H1 (cell line): ENCODE measurements around the gene NUB1. TPM values are rescaled to one million over a fixed set of nuclear protein-coding genes. Genes with fewer than 3 reads are reported as not detected.

Experiments used
- CREB1 ChIP-seq: IDR thresholded peaks from 2 replicates; pipeline ENCODE4 v1.6.1; 2012; ENCODE audit warnings: inconsistent platforms
- NANOG ChIP-seq: IDR thresholded peaks from 2 replicates; pipeline ENCODE4 v1.6.1; 2011; ENCODE audit warnings: low read length, low read depth, mild to moderate bottlenecking, inconsistent platforms; ENCODE audit not compliant: insufficient read depth, poor library complexity, severe bottlenecking
- polyA plus RNA-seq, 7 experiments: library from polyadenylated mRNA; depleted of rRNA in 3 of 7; stranded (reverse) in 5 of 7; unstranded in 2 of 7; fragments of >200 nt in 5 of 7; fragments of 200-250 nt in 2 of 7; gene quantifications; 1 replicate in 5 of 7; 2 replicates in 1 of 7; 4 replicates in 1 of 7; pipeline versions ENCODE4 v1.2.1 to v1.2.3, GENCODE V29; 2011 to 2013; ENCODE audit warnings: missing spikeins in 2 of 7, mixed read lengths in 2 of 7
- total RNA-seq: library from RNA; stranded (reverse); fragmentation: NEBNext Ultra II Directional; extraction: Animal tissue kit (Norgen Biotek cat#: 25700); gene quantifications from 2 replicates; pipeline ENCODE4 v1.2.1, GENCODE V29; 2021
- TF ChIP-seq, protein P1 (sequence below): fragments of 300-600 bp; sonication (generic); IDR thresholded peaks from 2 replicates; pipeline ENCODE4 v1.7.1; 2012; ENCODE audit warnings: low read length, moderate library complexity, mild to moderate bottlenecking, inconsistent platforms; ENCODE audit not compliant: insufficient replicate concordance
- TF ChIP-seq, protein P2 (sequence below): IDR thresholded peaks from 2 replicates; pipeline ENCODE4 v1.6.1; 2012; ENCODE audit warnings: low read length, inconsistent platforms

The NUB1 gene
- total and polyA plus RNA-seq, 2 of the 8 experiments (the other 6 are each of a cell fraction or from before 2014, with no cell fraction given) = 22.1 to 43.5 TPM

- TF ChIP-seq, protein P1, sequence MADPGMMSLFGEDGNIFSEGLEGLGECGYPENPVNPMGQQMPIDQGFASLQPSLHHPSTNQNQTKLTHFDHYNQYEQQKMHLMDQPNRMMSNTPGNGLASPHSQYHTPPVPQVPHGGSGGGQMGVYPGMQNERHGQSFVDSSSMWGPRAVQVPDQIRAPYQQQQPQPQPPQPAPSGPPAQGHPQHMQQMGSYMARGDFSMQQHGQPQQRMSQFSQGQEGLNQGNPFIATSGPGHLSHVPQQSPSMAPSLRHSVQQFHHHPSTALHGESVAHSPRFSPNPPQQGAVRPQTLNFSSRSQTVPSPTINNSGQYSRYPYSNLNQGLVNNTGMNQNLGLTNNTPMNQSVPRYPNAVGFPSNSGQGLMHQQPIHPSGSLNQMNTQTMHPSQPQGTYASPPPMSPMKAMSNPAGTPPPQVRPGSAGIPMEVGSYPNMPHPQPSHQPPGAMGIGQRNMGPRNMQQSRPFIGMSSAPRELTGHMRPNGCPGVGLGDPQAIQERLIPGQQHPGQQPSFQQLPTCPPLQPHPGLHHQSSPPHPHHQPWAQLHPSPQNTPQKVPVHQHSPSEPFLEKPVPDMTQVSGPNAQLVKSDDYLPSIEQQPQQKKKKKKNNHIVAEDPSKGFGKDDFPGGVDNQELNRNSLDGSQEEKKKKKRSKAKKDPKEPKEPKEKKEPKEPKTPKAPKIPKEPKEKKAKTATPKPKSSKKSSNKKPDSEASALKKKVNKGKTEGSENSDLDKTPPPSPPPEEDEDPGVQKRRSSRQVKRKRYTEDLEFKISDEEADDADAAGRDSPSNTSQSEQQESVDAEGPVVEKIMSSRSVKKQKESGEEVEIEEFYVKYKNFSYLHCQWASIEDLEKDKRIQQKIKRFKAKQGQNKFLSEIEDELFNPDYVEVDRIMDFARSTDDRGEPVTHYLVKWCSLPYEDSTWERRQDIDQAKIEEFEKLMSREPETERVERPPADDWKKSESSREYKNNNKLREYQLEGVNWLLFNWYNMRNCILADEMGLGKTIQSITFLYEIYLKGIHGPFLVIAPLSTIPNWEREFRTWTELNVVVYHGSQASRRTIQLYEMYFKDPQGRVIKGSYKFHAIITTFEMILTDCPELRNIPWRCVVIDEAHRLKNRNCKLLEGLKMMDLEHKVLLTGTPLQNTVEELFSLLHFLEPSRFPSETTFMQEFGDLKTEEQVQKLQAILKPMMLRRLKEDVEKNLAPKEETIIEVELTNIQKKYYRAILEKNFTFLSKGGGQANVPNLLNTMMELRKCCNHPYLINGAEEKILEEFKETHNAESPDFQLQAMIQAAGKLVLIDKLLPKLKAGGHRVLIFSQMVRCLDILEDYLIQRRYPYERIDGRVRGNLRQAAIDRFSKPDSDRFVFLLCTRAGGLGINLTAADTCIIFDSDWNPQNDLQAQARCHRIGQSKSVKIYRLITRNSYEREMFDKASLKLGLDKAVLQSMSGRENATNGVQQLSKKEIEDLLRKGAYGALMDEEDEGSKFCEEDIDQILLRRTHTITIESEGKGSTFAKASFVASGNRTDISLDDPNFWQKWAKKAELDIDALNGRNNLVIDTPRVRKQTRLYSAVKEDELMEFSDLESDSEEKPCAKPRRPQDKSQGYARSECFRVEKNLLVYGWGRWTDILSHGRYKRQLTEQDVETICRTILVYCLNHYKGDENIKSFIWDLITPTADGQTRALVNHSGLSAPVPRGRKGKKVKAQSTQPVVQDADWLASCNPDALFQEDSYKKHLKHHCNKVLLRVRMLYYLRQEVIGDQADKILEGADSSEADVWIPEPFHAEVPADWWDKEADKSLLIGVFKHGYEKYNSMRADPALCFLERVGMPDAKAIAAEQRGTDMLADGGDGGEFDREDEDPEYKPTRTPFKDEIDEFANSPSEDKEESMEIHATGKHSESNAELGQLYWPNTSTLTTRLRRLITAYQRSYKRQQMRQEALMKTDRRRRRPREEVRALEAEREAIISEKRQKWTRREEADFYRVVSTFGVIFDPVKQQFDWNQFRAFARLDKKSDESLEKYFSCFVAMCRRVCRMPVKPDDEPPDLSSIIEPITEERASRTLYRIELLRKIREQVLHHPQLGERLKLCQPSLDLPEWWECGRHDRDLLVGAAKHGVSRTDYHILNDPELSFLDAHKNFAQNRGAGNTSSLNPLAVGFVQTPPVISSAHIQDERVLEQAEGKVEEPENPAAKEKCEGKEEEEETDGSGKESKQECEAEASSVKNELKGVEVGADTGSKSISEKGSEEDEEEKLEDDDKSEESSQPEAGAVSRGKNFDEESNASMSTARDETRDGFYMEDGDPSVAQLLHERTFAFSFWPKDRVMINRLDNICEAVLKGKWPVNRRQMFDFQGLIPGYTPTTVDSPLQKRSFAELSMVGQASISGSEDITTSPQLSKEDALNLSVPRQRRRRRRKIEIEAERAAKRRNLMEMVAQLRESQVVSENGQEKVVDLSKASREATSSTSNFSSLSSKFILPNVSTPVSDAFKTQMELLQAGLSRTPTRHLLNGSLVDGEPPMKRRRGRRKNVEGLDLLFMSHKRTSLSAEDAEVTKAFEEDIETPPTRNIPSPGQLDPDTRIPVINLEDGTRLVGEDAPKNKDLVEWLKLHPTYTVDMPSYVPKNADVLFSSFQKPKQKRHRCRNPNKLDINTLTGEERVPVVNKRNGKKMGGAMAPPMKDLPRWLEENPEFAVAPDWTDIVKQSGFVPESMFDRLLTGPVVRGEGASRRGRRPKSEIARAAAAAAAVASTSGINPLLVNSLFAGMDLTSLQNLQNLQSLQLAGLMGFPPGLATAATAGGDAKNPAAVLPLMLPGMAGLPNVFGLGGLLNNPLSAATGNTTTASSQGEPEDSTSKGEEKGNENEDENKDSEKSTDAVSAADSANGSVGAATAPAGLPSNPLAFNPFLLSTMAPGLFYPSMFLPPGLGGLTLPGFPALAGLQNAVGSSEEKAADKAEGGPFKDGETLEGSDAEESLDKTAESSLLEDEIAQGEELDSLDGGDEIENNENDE = no peak
- TF ChIP-seq CREB1 = no peak
- TF ChIP-seq, protein P2, sequence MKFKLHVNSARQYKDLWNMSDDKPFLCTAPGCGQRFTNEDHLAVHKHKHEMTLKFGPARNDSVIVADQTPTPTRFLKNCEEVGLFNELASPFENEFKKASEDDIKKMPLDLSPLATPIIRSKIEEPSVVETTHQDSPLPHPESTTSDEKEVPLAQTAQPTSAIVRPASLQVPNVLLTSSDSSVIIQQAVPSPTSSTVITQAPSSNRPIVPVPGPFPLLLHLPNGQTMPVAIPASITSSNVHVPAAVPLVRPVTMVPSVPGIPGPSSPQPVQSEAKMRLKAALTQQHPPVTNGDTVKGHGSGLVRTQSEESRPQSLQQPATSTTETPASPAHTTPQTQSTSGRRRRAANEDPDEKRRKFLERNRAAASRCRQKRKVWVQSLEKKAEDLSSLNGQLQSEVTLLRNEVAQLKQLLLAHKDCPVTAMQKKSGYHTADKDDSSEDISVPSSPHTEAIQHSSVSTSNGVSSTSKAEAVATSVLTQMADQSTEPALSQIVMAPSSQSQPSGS = no peak
- no peak for TF ChIP-seq NANOG
Observed at GRCh38 chr7:151330661-151331060, 11.0 kb upstream of the NUB1 start (continued).
